Smooth muscle cell (in vitro differentiated cells): Measurements from ENCODE around the gene GNAI1. TPM values are rescaled to one million over a fixed set of nuclear protein-coding genes. Genes with fewer than 3 reads are reported as not detected.
A peak's percentile ranks its signal among the peaks of the same experiment; 100 is the strongest.

Source experiments
- DNase-seq: peaks from one replicate; lab custom pipeline; 2025; ENCODE audit not compliant: unreplicated experiment; lab: John Stamatoyannopoulos, UW
- H2AFZ ChIP-seq: fragments of 200-600 bp; sonication (generic); 2 replicates; pipeline ENCODE4 v1.6.0; 2016; ENCODE audit warnings: antibody characterized with exemption, low read depth, mild to moderate bottlenecking
- H3F3A ChIP-seq: fragments of 200-600 bp; sonication (generic); 2 replicates; pipeline ENCODE4 v1.6.0; 2017; ENCODE audit warnings: antibody characterized with exemption, low read depth
- H3K27ac ChIP-seq: fragments of 200-600 bp; sonication (generic); 2 replicates; pipeline ENCODE4 v1.5.1; 2016; ENCODE audit warnings: low read depth, mild to moderate bottlenecking
- H3K27me3 ChIP-seq: fragments of 200-600 bp; sonication (generic); 2 replicates; pipeline ENCODE4 v1.6.1; 2016; ENCODE audit warnings: low read depth, mild to moderate bottlenecking
- H3K36me3 ChIP-seq: fragments of 200-600 bp; sonication (generic); 2 replicates; pipeline ENCODE4 v1.5.1; 2016; ENCODE audit warnings: low read depth
- H3K4me1 ChIP-seq: fragments of 200-600 bp; sonication (generic); 2 replicates; pipeline ENCODE4 v1.5.1; 2016; ENCODE audit warnings: low read depth
- H3K4me2 ChIP-seq: fragments of 200-600 bp; sonication (generic); 2 replicates; pipeline ENCODE4 v1.6.0; 2016; ENCODE audit warnings: mild to moderate bottlenecking
- H3K4me3 ChIP-seq: fragments of 200-600 bp; sonication (generic); 2 replicates; pipeline ENCODE4 v1.5.1; 2016; ENCODE audit warnings: mild to moderate bottlenecking
- H3K79me2 ChIP-seq: fragments of 200-600 bp; sonication (generic); 2 replicates; pipeline ENCODE4 v1.6.0; 2016; ENCODE audit warnings: low read depth, mild to moderate bottlenecking
- H3K9ac ChIP-seq: fragments of 200-600 bp; sonication (generic); 2 replicates; pipeline ENCODE4 v1.6.0; 2016; ENCODE audit warnings: low read depth
- H3K9me3 ChIP-seq: fragments of 200-600 bp; sonication (generic); replicated peaks from 2 replicates; pipeline ENCODE4 v1.5.1; 2016; ENCODE audit warnings: low read depth
- H4K20me1 ChIP-seq: fragments of 200-600 bp; sonication (generic); 2 replicates; pipeline ENCODE4 v1.6.0; 2016; ENCODE audit warnings: low read depth
- WGBS: methylation state at CpG from one replicate; pipeline ENCODE4 v1.1.7; 2016; ENCODE audit warnings: low lambda C conversion rate; 5-methylcytosine and 5-hydroxymethylcytosine counted together
- polyA plus RNA-seq: library from polyadenylated mRNA; unstranded; fragments of >200 nt; fragmentation: Nextera tagmentation; extraction: Ambion mirVana; gene quantifications from 2 replicates; pipeline ENCODE4 v1.2.1, GENCODE V29; 2016
- total RNA-seq: library from RNA; depleted of rRNA; stranded (reverse); fragments of >200 nt; gene quantifications from 2 replicates; pipeline ENCODE4 v1.2.3, GENCODE V29; 2014
- TF ChIP-seq, protein P1 (sequence below): fragments of 200-600 bp; sonication (generic); IDR thresholded peaks from 2 replicates; pipeline ENCODE4 v1.5.1; 2017; ENCODE audit warnings: borderline replicate concordance, mild to moderate bottlenecking, antibody characterized with exemption; ENCODE audit not compliant: insufficient read depth, poor library complexity, severe bottlenecking

The GNAI1 gene
- total and polyA plus RNA-seq, 2 experiments from 2014 or later, result 204 to 223 TPM

DNA sequence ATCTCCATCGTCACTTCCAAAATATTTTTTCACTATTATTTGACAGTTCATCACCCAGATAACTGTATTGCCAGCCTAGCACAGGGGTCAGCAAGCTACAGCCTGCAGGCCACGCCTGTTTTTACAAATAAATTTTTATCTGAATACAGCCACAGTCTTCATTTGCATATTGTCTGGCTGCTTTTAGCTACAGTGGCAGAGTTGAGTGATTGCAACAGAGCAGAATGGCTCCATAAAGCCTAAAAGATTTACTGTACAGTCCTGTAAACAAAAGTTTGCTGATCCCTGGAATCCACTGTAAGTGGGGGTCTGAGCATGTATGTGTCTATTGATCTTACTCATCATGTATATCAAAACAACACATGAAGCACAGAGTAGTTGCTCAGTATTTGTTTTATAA lies 45.9 kb upstream of the GNAI1 start:
- H3K36me3 ChIP-seq, result no peaks in the 10 kb centered on the region
- H3K4me3 ChIP-seq, result no peak overlapping the region
- no peak overlapping the region for H3K9ac ChIP-seq
- 29% methylated on average over 2 of the region's 2 CpGs for whole genome bisulfite sequencing
- no peaks in the 10 kb centered on the region for H4K20me1 ChIP-seq
- H3K9me3 ChIP-seq, result no peaks in the 10 kb centered on the region
- peak overlapping the region; percentile 85 for H3K27ac ChIP-seq
- peaks cover 16% of the 10 kb centered on the region for H3K4me1 ChIP-seq
- H3F3A ChIP-seq, result peaks cover 23% of the 10 kb centered on the region
- no peaks in the 10 kb centered on the region for H3K79me2 ChIP-seq
- H2AFZ ChIP-seq, result peak overlapping the region; percentile 66
- DNase-seq, result no peak
- peak overlapping the region; percentile 82 for H3K4me2 ChIP-seq
- no peaks in the 10 kb centered on the region for H3K27me3 ChIP-seq
- TF ChIP-seq, protein P1, sequence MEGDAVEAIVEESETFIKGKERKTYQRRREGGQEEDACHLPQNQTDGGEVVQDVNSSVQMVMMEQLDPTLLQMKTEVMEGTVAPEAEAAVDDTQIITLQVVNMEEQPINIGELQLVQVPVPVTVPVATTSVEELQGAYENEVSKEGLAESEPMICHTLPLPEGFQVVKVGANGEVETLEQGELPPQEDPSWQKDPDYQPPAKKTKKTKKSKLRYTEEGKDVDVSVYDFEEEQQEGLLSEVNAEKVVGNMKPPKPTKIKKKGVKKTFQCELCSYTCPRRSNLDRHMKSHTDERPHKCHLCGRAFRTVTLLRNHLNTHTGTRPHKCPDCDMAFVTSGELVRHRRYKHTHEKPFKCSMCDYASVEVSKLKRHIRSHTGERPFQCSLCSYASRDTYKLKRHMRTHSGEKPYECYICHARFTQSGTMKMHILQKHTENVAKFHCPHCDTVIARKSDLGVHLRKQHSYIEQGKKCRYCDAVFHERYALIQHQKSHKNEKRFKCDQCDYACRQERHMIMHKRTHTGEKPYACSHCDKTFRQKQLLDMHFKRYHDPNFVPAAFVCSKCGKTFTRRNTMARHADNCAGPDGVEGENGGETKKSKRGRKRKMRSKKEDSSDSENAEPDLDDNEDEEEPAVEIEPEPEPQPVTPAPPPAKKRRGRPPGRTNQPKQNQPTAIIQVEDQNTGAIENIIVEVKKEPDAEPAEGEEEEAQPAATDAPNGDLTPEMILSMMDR, result no peak

DNA sequence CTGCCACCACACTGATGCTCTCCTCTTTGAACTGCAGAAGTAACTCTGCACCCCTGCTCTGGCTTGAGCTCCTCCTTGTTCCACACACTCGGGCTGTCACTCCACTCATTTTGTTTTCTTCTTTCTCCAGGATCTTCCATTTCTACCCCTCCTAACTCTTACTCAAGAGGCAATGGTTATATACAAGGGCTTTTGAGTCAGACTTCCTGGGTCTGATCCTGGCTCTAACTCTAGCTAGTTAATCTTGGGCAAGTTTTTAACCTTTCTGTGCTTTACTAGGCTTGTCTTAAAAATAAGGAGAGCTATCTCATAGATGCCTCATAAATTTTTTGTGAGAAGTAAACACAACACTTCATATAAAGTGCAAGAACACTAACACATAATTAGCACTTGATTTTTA lies 45.3 kb upstream of the GNAI1 start:
- Histone ChIP-seq H3K4me2 (peak overlapping the region; percentile 82), H3K4me1 (peaks cover 16% of the 10 kb centered on the region), H2AFZ (no peak overlapping the region), H3K9me3 (no peaks in the 10 kb centered on the region), H3K79me2 (no peaks in the 10 kb centered on the region), H3K9ac (no peak overlapping the region), H3F3A (peaks cover 23% of the 10 kb centered on the region), H3K27ac (peak overlapping the region; percentile 85), H3K4me3 (no peak overlapping the region), H3K36me3 (no peaks in the 10 kb centered on the region), H3K27me3 (no peaks in the 10 kb centered on the region), H4K20me1 (no peaks in the 10 kb centered on the region)
- TF ChIP-seq, protein P1, result no peak
- DNase-seq, result no peak
- 55% methylated on average over 1 of the region's 1 CpG for WGBS

DNA sequence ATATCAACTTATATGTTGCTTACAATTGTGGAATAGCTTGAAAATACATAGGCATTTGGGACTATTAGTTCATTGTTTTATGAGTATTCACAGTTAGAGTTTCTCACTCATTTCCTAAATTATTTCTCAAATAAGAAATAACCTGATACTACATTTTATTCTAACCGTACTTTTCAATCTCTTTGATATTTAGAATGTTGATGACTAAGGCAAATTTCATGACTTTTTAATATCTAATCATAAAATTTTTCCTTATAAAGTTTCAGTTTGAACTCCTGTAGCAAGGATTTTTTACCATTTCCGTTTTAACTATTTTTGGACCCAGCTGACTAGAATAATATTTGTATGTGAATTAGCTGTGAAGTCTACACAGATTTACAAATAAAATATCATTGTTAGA lies 41.3 kb upstream of the GNAI1 start:
- no peaks in the 10 kb centered on the region for H3K9me3 ChIP-seq
- peaks cover 8% of the 10 kb centered on the region for H3F3A ChIP-seq
- H2AFZ ChIP-seq, result no peak overlapping the region
- no peaks in the 10 kb centered on the region for H3K79me2 ChIP-seq
- H3K36me3 ChIP-seq, result no peaks in the 10 kb centered on the region
- H3K9ac ChIP-seq, result no peak overlapping the region
- H3K27ac ChIP-seq, result no peak overlapping the region
- no peak for DNase-seq
- H3K27me3 ChIP-seq, result no peaks in the 10 kb centered on the region
- no peak overlapping the region for H3K4me2 ChIP-seq
- TF ChIP-seq, protein P1, result no peak
- H4K20me1 ChIP-seq, result no peaks in the 10 kb centered on the region
- peaks cover 11% of the 10 kb centered on the region for H3K4me1 ChIP-seq
- WGBS, result 96% methylated on average over 2 of the region's 2 CpGs
- H3K4me3 ChIP-seq, result no peak overlapping the region

DNA sequence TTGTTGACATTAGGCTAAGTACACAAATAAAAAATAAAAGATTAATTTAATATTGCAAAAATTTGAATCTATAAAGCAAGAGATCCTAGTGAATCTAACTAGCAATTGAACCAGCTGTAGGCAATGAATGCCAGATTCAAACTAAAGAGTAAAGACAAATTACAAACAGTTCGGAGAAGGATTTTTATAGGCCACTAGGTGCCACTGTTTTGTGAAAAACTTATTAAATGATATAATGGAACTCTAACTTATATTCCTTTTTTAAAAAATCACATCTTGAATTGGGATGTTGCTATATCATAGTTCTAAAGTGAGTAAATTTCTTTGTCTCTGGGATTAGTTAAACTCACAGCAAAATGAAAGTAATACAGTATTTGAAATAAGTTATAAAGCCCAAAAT lies 39.1 kb upstream of the GNAI1 start:
- H3K9me3 ChIP-seq, result no peaks in the 10 kb centered on the region
- no peaks in the 10 kb centered on the region for H3K27me3 ChIP-seq
- no peaks in the 10 kb centered on the region for H3K36me3 ChIP-seq
- H3K79me2 ChIP-seq, result no peaks in the 10 kb centered on the region
- no peak overlapping the region for H3K4me3 ChIP-seq
- no peak overlapping the region for H3K27ac ChIP-seq
- no peaks in the 10 kb centered on the region for H4K20me1 ChIP-seq
- TF ChIP-seq, protein P1, result peak; percentile 46
- no peaks in the 10 kb centered on the region for H3K4me1 ChIP-seq
- 60% methylated on average over 1 of the region's 1 CpG for WGBS
- no peak overlapping the region for H3K9ac ChIP-seq
- no peaks in the 10 kb centered on the region for H3F3A ChIP-seq
- H2AFZ ChIP-seq, result no peak overlapping the region
- H3K4me2 ChIP-seq, result no peak overlapping the region
- no peak for DNase-seq
